ENCODE results near the gene PRKCA. TPM values are rescaled to one million over a fixed set of nuclear protein-coding genes. Genes with fewer than 3 reads are reported as not detected.
"Not testable (repeated sequence)": the region's sequence is repeated elsewhere in the genome, so short reads cannot be mapped to it uniquely, and the experiment has no call there.

PRKCA gene
- total RNA-seq, 3 donors from 2014 or later = 42.3 to 77.7 (median 56.3) TPM

- TF ChIP-seq, protein P1, sequence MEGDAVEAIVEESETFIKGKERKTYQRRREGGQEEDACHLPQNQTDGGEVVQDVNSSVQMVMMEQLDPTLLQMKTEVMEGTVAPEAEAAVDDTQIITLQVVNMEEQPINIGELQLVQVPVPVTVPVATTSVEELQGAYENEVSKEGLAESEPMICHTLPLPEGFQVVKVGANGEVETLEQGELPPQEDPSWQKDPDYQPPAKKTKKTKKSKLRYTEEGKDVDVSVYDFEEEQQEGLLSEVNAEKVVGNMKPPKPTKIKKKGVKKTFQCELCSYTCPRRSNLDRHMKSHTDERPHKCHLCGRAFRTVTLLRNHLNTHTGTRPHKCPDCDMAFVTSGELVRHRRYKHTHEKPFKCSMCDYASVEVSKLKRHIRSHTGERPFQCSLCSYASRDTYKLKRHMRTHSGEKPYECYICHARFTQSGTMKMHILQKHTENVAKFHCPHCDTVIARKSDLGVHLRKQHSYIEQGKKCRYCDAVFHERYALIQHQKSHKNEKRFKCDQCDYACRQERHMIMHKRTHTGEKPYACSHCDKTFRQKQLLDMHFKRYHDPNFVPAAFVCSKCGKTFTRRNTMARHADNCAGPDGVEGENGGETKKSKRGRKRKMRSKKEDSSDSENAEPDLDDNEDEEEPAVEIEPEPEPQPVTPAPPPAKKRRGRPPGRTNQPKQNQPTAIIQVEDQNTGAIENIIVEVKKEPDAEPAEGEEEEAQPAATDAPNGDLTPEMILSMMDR (IDR thresholded peaks at IDR 0.05) = no peak
- ATAC-seq (no peak), DNase-seq (no peak)
- Histone ChIP-seq H3K4me3 (no peak overlapping the region), H3K36me3 (ENCODE audit: low read depth) (no peaks in the 10 kb centered on the region), H3K4me1 (ENCODE audit: low read depth) (peaks cover 29% of the 10 kb centered on the region), H3K9me3 (no peaks in the 10 kb centered on the region)
- intact Hi-C loops (cut with DNase I, micrococcal nuclease) = loop anchor here in 1 of 2 donors (5.0 kb wide), 1 partner anchor 196 kb away; no protein-coding TSS in a partner anchor
These were observed 409.0 kb downstream of the PRKCA start for GRCh38 chr17:66711401-66711800.

DNA sequence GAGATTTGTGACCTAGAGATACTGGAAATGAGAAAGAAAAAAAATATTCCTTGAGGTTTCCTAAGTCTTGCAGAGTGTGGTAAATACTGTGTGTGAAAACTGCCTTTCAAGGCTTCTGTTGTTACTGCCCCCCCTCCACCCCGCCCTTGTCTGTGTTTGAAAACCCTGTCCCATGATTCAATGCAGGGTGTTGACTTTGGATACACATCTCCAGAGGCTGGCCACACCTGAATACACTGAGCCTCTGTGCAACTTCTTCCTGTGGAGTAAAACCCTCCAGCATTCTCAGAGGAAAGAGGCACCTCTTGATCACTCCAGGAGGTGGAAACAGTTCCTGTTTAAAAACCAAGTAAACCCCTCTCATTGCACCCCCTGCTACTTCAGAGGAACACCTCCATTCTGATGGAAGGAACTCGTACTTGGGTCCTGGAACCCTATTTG is 409.5 kb downstream of the PRKCA start:
- Histone ChIP-seq H3K36me3 (ENCODE audit: low read depth) (no peaks in the 10 kb centered on the region), H3K4me3 (no peak overlapping the region), H3K4me1 (ENCODE audit: low read depth) (peaks cover 29% of the 10 kb centered on the region), H3K9me3 (no peaks in the 10 kb centered on the region)
- TF ChIP-seq, protein P1 (IDR thresholded peaks at IDR 0.05) = no peak
- peak; percentile 89 for ATAC-seq
- peak; percentile 74 to 93 (median 82) for DNase-seq
- intact Hi-C loops (cut with DNase I, micrococcal nuclease) = loop anchor here in 1 of 2 donors (5.0 kb wide), 1 partner anchor 195 kb away; no protein-coding TSS in a partner anchor

DNA sequence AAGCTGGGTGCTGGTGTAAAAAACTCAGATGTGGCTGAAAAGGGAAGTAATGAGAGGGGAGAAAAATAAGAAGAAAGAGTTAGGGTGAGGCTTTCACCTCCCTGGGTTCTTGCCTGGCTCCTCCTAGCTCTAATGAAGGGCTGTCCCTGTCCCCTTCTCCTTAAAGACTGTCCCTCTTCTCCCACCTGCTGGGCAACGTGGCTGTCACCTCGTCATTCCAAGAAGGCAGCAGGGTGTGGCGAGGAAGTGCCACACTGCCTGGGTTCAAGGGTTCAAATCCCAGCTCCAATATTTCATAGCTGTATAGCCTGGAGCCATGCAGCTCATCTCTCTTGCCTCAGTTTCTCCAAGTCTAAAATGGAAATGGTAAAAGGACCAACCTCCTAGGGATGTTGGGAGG is 410.0 kb downstream of the PRKCA start:
- DNase-seq (peak in 1 of 3 donors; percentile 53), ATAC-seq (peak; percentile 34)
- Histone ChIP-seq H3K9me3 (no peaks in the 10 kb centered on the region), H3K36me3 (ENCODE audit: low read depth) (no peaks in the 10 kb centered on the region), H3K4me1 (ENCODE audit: low read depth) (peaks cover 29% of the 10 kb centered on the region), H3K4me3 (no peak overlapping the region)
- TF ChIP-seq, protein P1 (IDR thresholded peaks at IDR 0.05) = no peak
- intact Hi-C loops (cut with DNase I, micrococcal nuclease) = loop anchor here in 1 of 2 donors (5.0 kb wide), 1 partner anchor 195 kb away; no protein-coding TSS in a partner anchor

GRCh38 chr17:66713021-66713532 is 410.7 kb downstream of the PRKCA start:
- intact Hi-C loops (cut with DNase I, micrococcal nuclease) = loop anchor here in 1 of 2 donors (5.0 kb wide), 1 partner anchor 194 kb away; no protein-coding TSS in a partner anchor
- DNase-seq; H3K36me3 ChIP-seq (ENCODE audit: low read depth); H3K4me3 ChIP-seq; H3K9me3 ChIP-seq; ATAC-seq: not testable (repeated sequence)
- peaks cover 29% of the 10 kb centered on the region for H3K4me1 ChIP-seq (ENCODE audit: low read depth)

DNA sequence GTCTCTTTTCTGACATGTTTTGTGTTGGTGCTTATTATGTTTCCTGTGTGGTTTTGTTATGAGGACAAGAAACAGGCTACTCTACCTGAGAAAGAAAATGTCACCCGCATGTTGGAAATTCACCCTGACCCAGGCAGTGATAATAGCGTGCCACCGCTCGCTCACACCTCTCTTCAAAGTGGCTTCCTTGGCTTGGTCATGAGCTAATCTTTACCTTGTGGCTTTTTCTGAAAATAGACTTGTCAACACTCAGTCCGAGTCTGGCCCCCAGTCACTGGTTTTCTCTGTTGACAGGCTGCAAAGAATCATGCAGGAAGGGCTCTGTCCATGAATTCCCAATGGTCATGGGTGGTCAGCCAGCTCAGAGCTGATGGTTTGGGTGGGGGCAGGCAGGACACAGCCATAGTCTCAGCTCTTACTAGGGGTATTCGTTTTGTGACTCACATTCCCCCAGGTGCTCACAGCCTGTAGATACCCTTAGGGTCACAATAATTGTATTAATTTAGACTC is 411.2 kb downstream of the PRKCA start:
- DNase-seq = no peak
- no peak for ATAC-seq
- intact Hi-C loops (cut with DNase I, micrococcal nuclease) = loop anchor here in 1 of 2 donors (5.0 kb wide), 1 partner anchor 194 kb away; no protein-coding TSS in a partner anchor
- no peaks in the 10 kb centered on the region for H3K36me3 ChIP-seq (ENCODE audit: low read depth)
- no peaks in the 10 kb centered on the region for H3K9me3 ChIP-seq
- no peak overlapping the region for H3K4me3 ChIP-seq
- TF ChIP-seq, protein P1 (IDR thresholded peaks at IDR 0.05) = no peak
- peaks cover 29% of the 10 kb centered on the region for H3K4me1 ChIP-seq (ENCODE audit: low read depth)
